ENCODE measurements around the gene RFC4. TPM values are rescaled to one million over a fixed set of nuclear protein-coding genes. Genes with fewer than 3 reads are reported as not detected.

Gene RFC4
- total RNA-seq, 1 donor from 2014 or later: 18.1 TPM

- no peak overlapping the region for H3K27ac Mint-ChIP-seq (ENCODE audit: unreplicated experiment)
- H3K36me3 Mint-ChIP-seq (ENCODE audit: unreplicated experiment): no peaks in the 10 kb centered on the region
- TF ChIP-seq CTCF (IDR thresholded peaks at IDR 0.05): no peak
- DNase-seq (ENCODE audit: extremely low spot score, unreplicated experiment): no peak
- peaks cover 12% of the 10 kb centered on the region for H3K27me3 Mint-ChIP-seq (ENCODE audit: unreplicated experiment)
- H3K9me3 Mint-ChIP-seq (ENCODE audit: unreplicated experiment): no peaks in the 10 kb centered on the region
- no peak overlapping the region for H3K4me3 Mint-ChIP-seq (ENCODE audit: unreplicated experiment)
- H3K4me1 Mint-ChIP-seq (ENCODE audit: unreplicated experiment): no peaks in the 10 kb centered on the region
Measured at GRCh38 chr3:186760141-186760833, 46.0 kb downstream of the RFC4 start.

- Mint-ChIP-seq H3K27ac (ENCODE audit: unreplicated experiment) (no peak overlapping the region), H3K4me3 (ENCODE audit: unreplicated experiment) (no peak overlapping the region), H3K9me3 (ENCODE audit: unreplicated experiment) (no peaks in the 10 kb centered on the region), H3K4me1 (ENCODE audit: unreplicated experiment) (no peaks in the 10 kb centered on the region), H3K36me3 (ENCODE audit: unreplicated experiment) (no peaks in the 10 kb centered on the region), H3K27me3 (ENCODE audit: unreplicated experiment) (peaks cover 12% of the 10 kb centered on the region)
- DNase-seq (ENCODE audit: extremely low spot score, unreplicated experiment): no peak
- no peak for TF ChIP-seq CTCF (IDR thresholded peaks at IDR 0.05)
Measured at GRCh38 chr3:186759231-186759930, 46.9 kb downstream of the RFC4 start.

- TF ChIP-seq CTCF (IDR thresholded peaks at IDR 0.05): no peak
- peaks cover 6% of the 10 kb centered on the region for H3K4me1 Mint-ChIP-seq (ENCODE audit: unreplicated experiment)
- H3K36me3 Mint-ChIP-seq (ENCODE audit: unreplicated experiment): no peaks in the 10 kb centered on the region
- no peak overlapping the region for H3K27ac Mint-ChIP-seq (ENCODE audit: unreplicated experiment)
- H3K27me3 Mint-ChIP-seq (ENCODE audit: unreplicated experiment): peaks cover 12% of the 10 kb centered on the region
- H3K4me3 Mint-ChIP-seq (ENCODE audit: unreplicated experiment): no peak overlapping the region
- no peaks in the 10 kb centered on the region for H3K9me3 Mint-ChIP-seq (ENCODE audit: unreplicated experiment)
- DNase-seq (ENCODE audit: extremely low spot score, unreplicated experiment): no peak
Measured at GRCh38 chr3:186757686-186758220, 48.5 kb downstream of the RFC4 start.

GRCh38 chr3:186757214-186757613 lies 49.1 kb downstream of the RFC4 start:
- Mint-ChIP-seq H3K27ac (ENCODE audit: unreplicated experiment) (no peak overlapping the region), H3K27me3 (ENCODE audit: unreplicated experiment) (peaks cover 12% of the 10 kb centered on the region), H3K9me3 (ENCODE audit: unreplicated experiment) (no peaks in the 10 kb centered on the region), H3K4me3 (ENCODE audit: unreplicated experiment) (no peak overlapping the region), H3K36me3 (ENCODE audit: unreplicated experiment) (no peaks in the 10 kb centered on the region), H3K4me1 (ENCODE audit: unreplicated experiment) (peaks cover 6% of the 10 kb centered on the region)
- no peak for DNase-seq (ENCODE audit: extremely low spot score, unreplicated experiment)
- no peak for TF ChIP-seq CTCF (IDR thresholded peaks at IDR 0.05)

GRCh38 chr3:186754871-186755270 lies 51.4 kb downstream of the RFC4 start:
- peaks cover 14% of the 10 kb centered on the region for H3K27me3 Mint-ChIP-seq (ENCODE audit: unreplicated experiment)
- H3K36me3 Mint-ChIP-seq (ENCODE audit: unreplicated experiment): no peaks in the 10 kb centered on the region
- H3K4me3 Mint-ChIP-seq (ENCODE audit: unreplicated experiment): no peak overlapping the region
- H3K4me1 Mint-ChIP-seq (ENCODE audit: unreplicated experiment): peaks cover 6% of the 10 kb centered on the region
- no peaks in the 10 kb centered on the region for H3K9me3 Mint-ChIP-seq (ENCODE audit: unreplicated experiment)
- H3K27ac Mint-ChIP-seq (ENCODE audit: unreplicated experiment): no peak overlapping the region
- TF ChIP-seq CTCF (IDR thresholded peaks at IDR 0.05): no peak
- DNase-seq (ENCODE audit: extremely low spot score, unreplicated experiment): no peak

All from osteocyte (in vitro differentiated cells).